SK-N-SH (cell line): ENCODE data around the gene PRRX2. TPM values are rescaled to one million over a fixed set of nuclear protein-coding genes. Genes with fewer than 3 reads are reported as not detected.
A peak's percentile ranks its signal among the peaks of the same experiment; 100 is the strongest.

Experiments
- CTCF ChIA-PET: fragments of 300-600, 350-600 bp; formaldehyde crosslinking; extraction: SDS; loops from one replicate; lab custom pipeline; 2021; lab: Yijun Ruan, JAX
- POLR2A ChIA-PET: fragments of 350-600 bp; sonication (Branson Sonifier 250); formaldehyde crosslinking; extraction: SDS; loops from one replicate; lab custom pipeline; 2020; ENCODE audit warnings: antibody characterized with exemption, inconsistent platforms; lab: Yijun Ruan, JAX
- DNase-seq: peaks from one replicate; pipeline ENCODE4 v3.0.0; 2012
- H2AFZ ChIP-seq: fragments of 200-600 bp; sonication (generic); 2 replicates; pipeline ENCODE4 v1.8.1; 2016; ENCODE audit warnings: antibody characterized with exemption, mild to moderate bottlenecking, low read depth
- H3F3A ChIP-seq: fragments of 200-600 bp; sonication (generic); replicated peaks from 2 replicates; pipeline ENCODE3; 2016; ENCODE audit warnings: antibody characterized with exemption, mild to moderate bottlenecking; ENCODE audit not compliant: insufficient read depth
- H3K27ac ChIP-seq, 2 experiments: fragments of 200-500 bp in 1 of 2; fragments of 200-600 bp in 1 of 2; sonication (Bioruptor generic) in 1 of 2; sonication (generic), shearing (Covaris generic) in 1 of 2; 2 replicates each; pipeline versions ENCODE4 v1.5.1 to v1.6.1; 2014 to 2016; ENCODE audit warnings: low read depth in 2 of 2, inconsistent platforms in 1 of 2, low read length in 1 of 2, mild to moderate bottlenecking in 1 of 2, mixed read lengths in 1 of 2
- H3K27me3 ChIP-seq: fragments of 200-600 bp; sonication (generic), shearing (Covaris generic); 2 replicates; pipeline ENCODE4 v1.6.1; 2016; ENCODE audit warnings: mixed run types; ENCODE audit not compliant: insufficient read depth
- H3K36me3 ChIP-seq, 2 experiments: fragments of 200-500 bp in 1 of 2; fragments of 200-600 bp in 1 of 2; sonication (Bioruptor generic) in 1 of 2; sonication (generic) in 1 of 2; replicated peaks in 1 of 2; 2 replicates each; pipeline versions ENCODE3 to v1.5.1; 2014 to 2016; ENCODE audit warnings: low read length in 1 of 2, mild to moderate bottlenecking in 1 of 2; ENCODE audit not compliant: insufficient read depth in 2 of 2, control insufficient read depth in 1 of 2
- H3K4me1 ChIP-seq, 2 experiments: fragments of 200-500 bp in 1 of 2; fragments of 200-600 bp in 1 of 2; sonication (Bioruptor generic) in 1 of 2; sonication (generic), shearing (Covaris generic) in 1 of 2; 2 replicates each; pipeline versions ENCODE4 v1.5.1 to v1.6.1; 2014 to 2016; ENCODE audit warnings: low read depth in 1 of 2, low read length in 1 of 2, mixed run types in 1 of 2; ENCODE audit not compliant: insufficient read depth in 2 of 2, control insufficient read depth in 1 of 2
- H3K4me2 ChIP-seq: fragments of 200-600 bp; sonication (generic), shearing (Covaris generic); 2 replicates; pipeline ENCODE4 v1.6.1; 2017; ENCODE audit warnings: mixed run types
- H3K4me3 ChIP-seq, 2 experiments: fragments of 200-500 bp in 1 of 2; fragments of 200-600 bp in 1 of 2; sonication (Bioruptor generic) in 1 of 2; sonication (generic), shearing (Covaris generic) in 1 of 2; 2 replicates each; pipeline versions ENCODE4 v1.5.1 to v1.8.1; 2014 to 2016; ENCODE audit warnings: low read depth in 2 of 2, inconsistent platforms in 1 of 2, low read length in 1 of 2, mild to moderate bottlenecking in 1 of 2, mixed read lengths in 1 of 2, moderate library complexity in 1 of 2
- H3K79me2 ChIP-seq: fragments of 200-600 bp; sonication (generic); 2 replicates; pipeline ENCODE4 v1.8.1; 2017; ENCODE audit warnings: mild to moderate bottlenecking; ENCODE audit not compliant: insufficient read depth
- H3K9ac ChIP-seq: fragments of 200-600 bp; sonication (generic); 2 replicates; pipeline ENCODE4 v1.6.1; 2017; ENCODE audit warnings: mixed run types
- H3K9me2 ChIP-seq: fragments of 200-600 bp; sonication (generic); 2 replicates; pipeline ENCODE4 v1.6.1; 2017; ENCODE audit warnings: mixed run types
- H3K9me3 ChIP-seq: fragments of 200-600 bp; sonication (generic); 2 replicates; pipeline ENCODE4 v1.6.1; 2017; ENCODE audit warnings: mixed run types, mild to moderate bottlenecking, moderate library complexity
- H4K20me1 ChIP-seq: fragments of 200-600 bp; sonication (generic); 2 replicates; pipeline ENCODE4 v1.6.1; 2017; ENCODE audit warnings: mild to moderate bottlenecking, mixed run types; ENCODE audit not compliant: insufficient read depth
- EP300 ChIP-seq, 2 experiments: IDR thresholded peaks; 2 replicates each; pipeline versions ENCODE4 v1.4.0 to v1.6.1; 2012; ENCODE audit warnings: borderline replicate concordance in 1 of 2, low read depth in 1 of 2, low read length in 1 of 2
- EZH2phosphoT487 ChIP-seq: fragments of 200-600 bp; sonication (generic); IDR thresholded peaks from 2 replicates; pipeline ENCODE4 v1.6.1; 2017; ENCODE audit warnings: low read depth, mixed run types, mild to moderate bottlenecking, antibody characterized with exemption, moderate library complexity, borderline replicate concordance
- GABPA ChIP-seq: IDR thresholded peaks from 2 replicates; pipeline ENCODE4 v1.4.0; 2012; ENCODE audit warnings: low read depth, mild to moderate bottlenecking
- IRF3 ChIP-seq: fragments of 150-350 bp; IDR thresholded peaks from 2 replicates; pipeline ENCODE4 v1.6.1; 2016; ENCODE audit warnings: mild to moderate bottlenecking, low read depth, low read length
- JUND ChIP-seq: IDR thresholded peaks from 2 replicates; pipeline ENCODE4 v1.4.0; 2012
- MAX ChIP-seq: IDR thresholded peaks from 2 replicates; pipeline ENCODE4 v1.4.0; 2012; ENCODE audit warnings: low read depth
- MXI1 ChIP-seq: IDR thresholded peaks from 2 replicates; pipeline ENCODE4 v1.6.1; 2012; ENCODE audit warnings: mild to moderate bottlenecking, low read depth, low read length, improper control_type of control experiment
- NFIC ChIP-seq: IDR thresholded peaks from 2 replicates; pipeline ENCODE4 v1.4.0; 2012; ENCODE audit warnings: borderline replicate concordance
- NRF1 ChIP-seq: IDR thresholded peaks from 2 replicates; pipeline ENCODE4 v1.6.1; 2012; ENCODE audit warnings: low read depth, mild to moderate bottlenecking, low read length
- RAD21 ChIP-seq: IDR thresholded peaks from 2 replicates; pipeline ENCODE4 v1.6.1; 2012; ENCODE audit warnings: mild to moderate bottlenecking, low read length
- RCOR1 ChIP-seq: fragments of 150-350 bp; IDR thresholded peaks from 2 replicates; pipeline ENCODE4 v1.6.1; 2017; ENCODE audit warnings: antibody characterized with exemption, low read length
- RXRA ChIP-seq: IDR thresholded peaks from 2 replicates; pipeline ENCODE4 v1.4.0; 2012; ENCODE audit warnings: low read depth, mild to moderate bottlenecking, borderline replicate concordance
- SMC3 ChIP-seq: IDR thresholded peaks from 2 replicates; pipeline ENCODE4 v1.6.1; 2012; ENCODE audit warnings: low read depth, low read length, improper control_type of control experiment
- TEAD4 ChIP-seq: IDR thresholded peaks from 2 replicates; pipeline ENCODE4 v1.4.0; 2012; ENCODE audit warnings: mild to moderate bottlenecking, borderline replicate concordance; ENCODE audit not compliant: insufficient read depth
- USF1 ChIP-seq: IDR thresholded peaks from 2 replicates; pipeline ENCODE4 v1.4.0; 2012; ENCODE audit warnings: low read depth, borderline replicate concordance
- USF2 ChIP-seq: fragments of 150-350 bp; IDR thresholded peaks from 2 replicates; pipeline ENCODE4 v1.6.1; 2017; ENCODE audit warnings: antibody characterized with exemption, low read length, low read depth, borderline replicate concordance
- YY1 ChIP-seq: IDR thresholded peaks from 2 replicates; pipeline ENCODE4 v1.4.0; 2012; ENCODE audit warnings: low read depth, mild to moderate bottlenecking
- WGBS: methylation state at CpG from one replicate; pipeline ENCODE4 v1.1.6; 2017; ENCODE audit warnings: low lambda C conversion rate; 5-methylcytosine and 5-hydroxymethylcytosine counted together
- polyA plus RNA-seq, 3 experiments: library from polyadenylated mRNA; depleted of rRNA; stranded (reverse); fragments of >200 nt; gene quantifications; 2 replicates each; pipeline ENCODE4 v1.2.3, GENCODE V29; 2012

Gene PRRX2
- polyA plus RNA-seq, 1 of the 3 experiments (the other 2 are of a cell fraction): 0.84 TPM

GRCh38 chr9:129666575-129666974 lies 1.1 kb downstream of the PRRX2 start:
- H3K9ac ChIP-seq: no peak overlapping the region
- WGBS: 39% methylated on average over 9 of the region's 13 CpGs
- H4K20me1 ChIP-seq: no peaks in the 10 kb centered on the region
- peak; percentile 70 for DNase-seq
- peaks cover 0 to 15% of the 10 kb centered on the region in 2 experiments; a peak in 1 of 4 replicates for H3K4me1 ChIP-seq
- H3K4me2 ChIP-seq: no peak overlapping the region
- peaks cover 3% of the 10 kb centered on the region for H3F3A ChIP-seq
- ChIA-PET POLR2A (interaction anchor here (0.6 kb wide), 1 partner anchor 9 kb away, joined by 3 read pairs; no protein-coding TSS in a partner anchor), CTCF (interaction anchor here (0.9 to 2.2 kb wide), 4 partner anchors 9 to 124 kb away, joined by 3 to 5 read pairs (median 4); no protein-coding TSS in a partner anchor)
- no peak for TF ChIP-seq JUND
- TF ChIP-seq MXI1: no peak
- TF ChIP-seq RXRA: no peak
- TF ChIP-seq USF1: no peak
- TF ChIP-seq NRF1: no peak
- TF ChIP-seq MAX: no peak
- no peak for TF ChIP-seq EZH2phosphoT487
- no peak for TF ChIP-seq EP300 (IDR thresholded peaks at IDR 0.05; ENCODE audit: borderline replicate concordance in 1 of 2, low read depth in 1 of 2, low read length in 1 of 2)
- TF ChIP-seq YY1: no peak
- no peak for TF ChIP-seq GABPA
- TF ChIP-seq RAD21: no peak
- TF ChIP-seq RCOR1: no peak
- no peaks in the 10 kb centered on the region for H3K36me3 ChIP-seq
- H3K4me3 ChIP-seq: peak overlapping the region in 1 of 2 experiments; percentile 51; a peak in 2 of 4 replicates
- no peaks in the 10 kb centered on the region for H3K9me2 ChIP-seq
- no peaks in the 10 kb centered on the region for H3K79me2 ChIP-seq
- peak overlapping the region in 1 of 2 experiments; percentile 44; a peak in 1 of 4 replicates for H3K27ac ChIP-seq
- no peaks in the 10 kb centered on the region for H3K27me3 ChIP-seq
- no peak overlapping the region for H2AFZ ChIP-seq
- H3K9me3 ChIP-seq: no peaks in the 10 kb centered on the region

- no peak overlapping the region for H3K9ac ChIP-seq
These were observed 1.9 kb downstream of the PRRX2 start for GRCh38 chr9:129667378-129667777.

More at GRCh38 chr9:129667378-129667777, 1.9 kb downstream of the PRRX2 start:
- Histone ChIP-seq H3K9me2 (no peaks in the 10 kb centered on the region), H3K4me3 (peak overlapping the region in 1 of 2 experiments; percentile 10; a peak in 1 of 4 replicates), H3K36me3 (no peaks in the 10 kb centered on the region), H3K27ac (no peak overlapping the region; a peak in 1 of 4 replicates), H2AFZ (no peak overlapping the region), H4K20me1 (no peaks in the 10 kb centered on the region), H3K4me2 (no peak overlapping the region), H3K79me2 (no peaks in the 10 kb centered on the region), H3K27me3 (no peaks in the 10 kb centered on the region), H3F3A (peaks cover 3% of the 10 kb centered on the region), H3K4me1 (peaks cover 0 to 15% of the 10 kb centered on the region in 2 experiments; a peak in 1 of 4 replicates), H3K9me3 (no peaks in the 10 kb centered on the region)
- ChIA-PET POLR2A (no interaction called here), CTCF (interaction anchor here (0.6 to 2.2 kb wide), 4 partner anchors 8 to 1082 kb away, joined by 3 to 5 read pairs (median 3); no protein-coding TSS in a partner anchor)
- 81% methylated on average over 7 of the region's 11 CpGs for WGBS
- no peak for DNase-seq
- TF ChIP-seq USF2 (no peak), RXRA (no peak), TEAD4 (no peak), GABPA (no peak), IRF3 (no peak), SMC3 (no peak), NFIC (no peak)
